NCI-H2107 (cell line): Measurements from ENCODE around the gene HLA-C.
"Not testable (repeated sequence)": the region's sequence is repeated elsewhere in the genome, so short reads cannot be mapped to it uniquely, and the experiment has no call there.

Experiments
- DNase-seq: peaks from one replicate; lab custom pipeline; 2025; lab: John Stamatoyannopoulos, UW

Gene HLA-C

DNA sequence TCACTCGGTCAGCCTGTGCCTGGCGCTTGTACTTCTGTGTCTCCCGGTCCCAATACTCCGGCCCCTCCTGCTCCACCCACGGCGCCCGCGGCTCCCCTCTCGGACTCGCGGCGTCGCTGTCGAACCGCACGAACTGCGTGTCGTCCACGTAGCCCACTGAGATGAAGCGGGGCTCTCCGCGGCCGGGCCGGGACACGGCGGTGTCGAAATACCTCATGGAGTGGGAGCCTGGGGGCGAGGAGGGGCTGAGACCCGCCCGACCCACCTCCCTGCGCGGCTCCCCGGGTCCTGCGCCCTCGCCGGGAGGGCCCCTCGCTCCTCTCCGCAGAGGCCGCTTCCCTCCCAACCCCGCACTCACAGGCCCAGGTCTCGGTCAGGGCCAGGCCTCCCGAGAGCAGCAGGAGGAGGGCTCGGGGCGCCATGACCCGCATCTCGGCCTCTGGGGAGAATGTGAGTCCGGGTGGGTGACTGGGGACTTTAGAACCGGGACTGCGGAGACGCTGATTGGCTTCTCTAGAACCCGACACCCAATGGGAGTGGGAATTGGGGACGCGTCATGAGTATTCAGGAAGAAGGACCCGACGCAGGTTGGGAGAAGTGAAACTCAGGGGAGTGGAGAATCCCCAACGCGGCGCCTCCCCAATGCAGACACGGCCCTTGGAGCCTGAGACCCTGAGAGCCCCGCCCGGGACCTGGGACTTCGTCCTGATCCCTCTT is at the start of gene HLA-C:
Gene HLA-C (minus strand): TSS at position 452 of the 717 bp plus-strand sequence. CDS start 21 bp downstream, at position 431.
- DNase-seq: peak; percentile 50

DNA sequence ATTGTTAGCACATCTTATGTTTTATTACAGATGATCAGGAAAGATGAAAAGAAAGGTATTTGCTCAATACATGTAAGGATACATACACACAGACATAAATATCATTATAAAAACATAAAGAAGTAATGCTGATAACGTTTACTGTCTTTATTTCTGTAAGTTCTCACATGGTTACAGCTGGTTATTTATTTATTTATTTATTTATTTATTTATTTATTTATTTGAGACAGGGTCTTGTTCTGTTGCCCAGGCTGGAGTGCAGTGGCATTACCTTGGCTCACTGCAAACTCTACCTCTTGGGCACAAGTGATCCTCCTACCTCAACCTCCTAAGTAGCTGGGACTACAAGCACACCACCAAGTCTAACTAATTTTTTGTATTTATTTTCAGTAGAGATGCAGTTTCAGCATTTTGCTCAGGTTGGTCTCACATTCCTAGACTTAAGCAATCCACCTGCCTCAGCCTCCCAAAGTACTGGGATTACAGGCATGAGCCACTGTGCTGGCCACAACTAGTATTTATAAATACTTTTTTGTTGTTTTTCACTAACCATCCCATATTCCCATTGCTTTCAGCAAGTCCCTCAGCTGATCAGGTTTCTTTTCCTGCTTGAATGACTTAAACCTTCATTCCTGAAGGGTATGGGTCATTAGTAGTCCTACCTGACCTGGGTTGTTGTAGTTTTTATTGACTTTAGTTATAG is 49.3 kb upstream of the HLA-C start:
- no peak for DNase-seq

DNA sequence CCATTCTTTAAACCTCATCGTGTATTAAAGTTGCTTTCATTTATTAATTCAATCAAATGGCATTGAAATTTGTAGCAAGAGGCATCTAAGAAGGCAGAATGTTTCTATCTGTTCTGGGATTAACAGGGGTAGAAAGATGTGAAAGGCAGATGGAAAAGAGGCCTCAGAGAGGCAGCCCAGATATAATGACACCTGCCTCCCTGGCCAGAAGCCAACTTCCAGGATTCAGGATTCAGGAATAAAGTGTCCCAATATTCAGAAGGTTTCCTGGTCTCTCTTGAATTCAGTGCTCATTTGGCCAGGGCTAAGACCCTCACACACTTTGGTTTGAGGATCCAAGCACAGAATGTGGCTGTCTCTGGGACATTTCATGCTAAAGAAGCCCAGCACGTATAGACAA is 45.1 kb upstream of the HLA-C start:
- no peak for DNase-seq

DNA sequence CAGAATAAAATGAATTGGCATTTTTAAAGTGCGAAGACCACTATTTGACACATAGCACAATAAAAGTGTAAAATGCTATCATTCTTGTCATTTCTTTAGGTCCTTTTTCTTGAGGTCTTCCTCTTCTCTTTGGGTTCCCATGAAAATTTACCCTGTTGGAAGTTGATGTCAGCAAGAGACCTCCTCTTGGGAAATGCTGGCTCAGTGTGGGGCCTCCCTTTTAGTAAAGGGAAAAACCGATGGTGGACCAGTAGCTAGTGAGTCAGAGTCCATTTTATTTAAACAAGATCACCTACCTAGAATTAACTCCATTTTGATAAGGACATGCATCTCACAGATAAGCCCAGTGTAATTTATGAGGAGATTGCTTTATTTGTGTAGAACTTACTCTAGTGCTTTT is 37.7 kb upstream of the HLA-C start:
- DNase-seq: no peak

DNA sequence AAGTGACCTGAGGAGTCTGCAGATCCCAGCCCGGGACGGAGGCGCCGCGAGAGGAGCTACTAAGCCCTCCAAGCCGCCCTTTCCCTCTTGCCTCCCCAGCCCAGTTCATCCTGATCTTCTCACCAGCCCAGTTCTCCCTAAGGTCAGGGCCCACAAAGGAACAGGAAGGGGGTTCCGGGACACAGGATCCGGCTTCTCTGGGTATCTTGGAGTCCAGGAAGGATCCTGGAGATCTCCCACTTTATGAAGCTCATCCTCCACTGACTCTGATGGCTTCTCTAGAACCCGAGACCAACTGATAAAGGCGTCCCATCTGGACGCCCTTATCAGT is 36.9 kb upstream of the HLA-C start:
- DNase-seq: no peak

DNA sequence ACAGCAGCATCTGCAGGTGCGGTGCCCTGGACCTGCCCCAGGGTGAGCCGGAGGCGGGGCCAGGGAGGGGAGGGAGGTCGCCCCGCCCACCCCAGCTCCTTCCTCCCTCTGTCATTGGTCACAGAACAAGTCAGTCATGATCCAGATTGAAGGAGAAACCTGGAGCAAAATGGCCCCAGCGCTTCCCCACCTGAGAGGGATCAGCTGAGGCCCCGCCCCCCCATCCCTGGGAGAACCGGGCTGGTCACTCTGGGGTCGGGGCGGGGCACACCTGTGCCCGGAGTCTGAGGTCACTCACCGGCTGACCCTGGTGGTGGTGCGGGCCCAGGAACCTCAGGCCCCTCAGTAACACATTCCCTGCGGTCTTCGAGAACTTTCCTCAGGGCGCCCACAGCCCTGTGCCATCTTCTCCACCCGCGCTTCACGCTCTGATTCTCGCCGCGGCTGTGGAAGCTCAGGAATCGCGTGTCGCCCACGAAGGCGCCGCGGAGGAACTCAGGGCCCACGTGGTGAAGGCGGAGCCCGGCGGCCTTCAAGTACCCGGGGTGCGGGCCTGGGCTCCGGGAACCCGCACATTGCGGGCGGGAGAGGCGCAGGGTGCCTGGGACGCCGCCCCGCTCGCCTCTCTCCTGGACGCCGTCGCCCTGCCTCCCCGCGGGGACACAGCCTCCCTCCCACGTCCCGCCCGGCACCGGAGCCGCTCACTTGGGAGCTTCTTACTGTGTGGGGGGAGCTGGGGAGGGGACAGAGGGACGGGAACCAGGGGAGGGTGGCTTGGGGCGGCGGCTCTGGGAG is 36.4 kb upstream of the HLA-C start:
- DNase-seq: no peak

DNA sequence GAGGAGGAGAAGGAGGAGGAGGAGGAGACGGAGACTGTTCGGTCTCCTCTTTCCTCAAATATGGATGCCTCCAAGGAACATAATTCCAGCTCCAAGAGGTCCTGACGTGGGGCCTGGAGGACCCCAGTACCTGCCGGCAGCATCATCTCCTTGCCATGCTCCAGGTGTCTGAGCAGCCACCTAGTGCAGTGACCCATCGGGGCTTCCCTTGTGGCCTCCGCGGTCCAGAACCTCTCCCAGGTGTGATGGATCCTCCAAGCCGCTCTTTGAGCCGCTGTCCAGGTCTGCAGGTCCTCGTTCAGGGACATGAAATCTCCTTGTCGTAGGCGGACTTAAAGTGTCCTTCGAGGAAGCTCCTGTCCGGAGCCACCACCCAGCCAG is 35.8 kb upstream of the HLA-C start:
- DNase-seq: no peak

DNA sequence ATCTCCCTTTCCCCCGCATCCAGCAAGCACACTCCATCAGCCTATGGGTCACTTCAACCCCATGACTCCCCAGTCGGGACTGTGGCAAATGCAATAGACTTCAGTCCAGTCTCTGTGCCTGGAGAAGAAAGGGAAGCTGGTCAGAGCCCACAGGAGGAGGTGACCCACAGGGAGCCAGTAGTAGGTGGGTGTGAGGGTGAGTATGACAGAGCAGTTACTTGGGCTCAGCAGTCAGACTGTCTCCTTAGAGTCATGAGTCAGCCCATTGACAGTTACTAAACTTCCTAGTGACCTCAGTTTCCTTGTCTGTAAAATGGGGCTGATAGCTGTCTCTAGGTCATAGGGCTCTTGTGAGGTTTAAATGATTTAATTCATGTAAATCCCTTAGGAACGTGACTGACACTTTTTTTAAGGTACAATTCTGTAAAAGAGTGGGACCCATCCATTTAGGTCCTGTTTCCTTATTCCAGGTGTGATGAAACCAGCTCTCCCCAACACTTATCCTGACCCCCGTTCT is 33.9 kb upstream of the HLA-C start:
- no peak for DNase-seq

DNA sequence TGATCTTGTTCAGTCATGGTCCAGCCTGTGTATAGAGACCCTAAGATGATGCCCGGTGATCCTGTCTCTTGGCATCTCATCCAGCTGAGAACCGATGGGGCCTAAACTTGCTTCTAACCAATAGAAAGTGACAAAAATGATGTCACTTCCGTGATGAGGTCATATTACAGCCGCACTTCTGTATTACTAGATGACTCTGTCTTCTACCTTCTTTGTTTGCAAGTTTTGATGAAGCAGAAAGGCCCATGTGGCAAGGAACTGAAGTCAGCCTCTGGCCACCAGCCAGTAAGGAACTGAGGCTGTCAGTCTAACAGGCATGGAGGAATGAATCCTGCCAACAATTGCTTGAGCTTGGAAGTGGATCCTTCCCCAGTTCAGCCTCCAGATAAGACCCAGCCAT is 32.8 kb upstream of the HLA-C start:
- DNase-seq: no peak

DNA sequence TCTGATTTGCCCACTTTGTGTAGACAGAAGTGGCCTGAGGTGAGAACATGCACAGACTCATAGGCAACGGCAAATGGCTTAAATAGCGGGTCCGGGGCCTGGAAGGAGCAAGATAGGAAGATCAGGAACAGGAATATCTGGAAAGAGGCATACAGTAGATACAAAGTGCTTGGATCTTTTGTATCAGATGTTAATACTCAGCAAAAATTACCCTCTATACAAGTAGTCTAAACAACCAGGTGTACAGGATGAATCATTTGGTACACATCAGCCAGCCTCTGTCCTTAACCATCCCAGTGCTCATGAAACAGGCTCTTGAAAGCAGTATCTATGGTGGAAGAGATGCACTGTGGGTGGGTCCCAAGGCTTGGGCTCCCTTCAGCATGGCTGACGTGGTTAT is 28.9 kb upstream of the HLA-C start:
- DNase-seq: no peak

DNA sequence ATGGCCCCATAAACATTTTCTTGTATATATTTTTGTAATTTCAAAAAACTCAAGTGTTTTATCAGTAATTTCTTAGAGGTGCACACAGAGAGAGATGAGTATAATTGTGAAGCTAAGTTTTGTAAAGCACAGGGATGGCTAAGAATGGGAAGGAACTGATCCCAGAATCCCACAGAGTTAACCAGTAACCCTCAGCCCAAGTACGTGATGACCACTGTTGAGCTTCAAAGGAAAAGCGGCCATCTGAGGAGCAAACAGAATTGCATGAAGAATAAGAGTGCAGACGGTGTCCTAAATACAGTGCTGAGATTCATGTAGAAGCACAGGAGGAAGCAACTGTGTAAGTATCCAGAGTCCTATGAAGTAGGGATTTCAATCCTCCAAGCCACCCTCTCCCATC is 28.1 kb upstream of the HLA-C start:
- no peak for DNase-seq

DNA sequence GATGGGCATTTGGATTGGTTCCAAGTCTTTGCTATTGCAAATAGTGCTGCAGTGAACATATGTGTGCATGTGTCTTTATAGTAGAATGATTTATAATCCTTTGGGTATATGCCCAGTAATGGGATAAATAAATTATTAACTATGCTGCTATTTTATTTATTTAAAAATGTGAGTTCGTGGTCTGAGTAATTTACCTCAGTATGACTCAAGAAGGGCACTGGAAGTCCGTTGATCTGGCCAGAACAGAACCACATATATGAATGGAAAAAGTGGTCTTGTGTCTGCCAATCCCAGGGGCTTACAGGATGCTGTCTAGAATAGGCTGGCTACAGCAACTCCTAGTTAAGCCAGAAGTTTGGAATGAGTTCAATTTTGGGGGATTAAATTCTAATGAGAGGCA is 27.6 kb upstream of the HLA-C start:
- DNase-seq: no peak

DNA sequence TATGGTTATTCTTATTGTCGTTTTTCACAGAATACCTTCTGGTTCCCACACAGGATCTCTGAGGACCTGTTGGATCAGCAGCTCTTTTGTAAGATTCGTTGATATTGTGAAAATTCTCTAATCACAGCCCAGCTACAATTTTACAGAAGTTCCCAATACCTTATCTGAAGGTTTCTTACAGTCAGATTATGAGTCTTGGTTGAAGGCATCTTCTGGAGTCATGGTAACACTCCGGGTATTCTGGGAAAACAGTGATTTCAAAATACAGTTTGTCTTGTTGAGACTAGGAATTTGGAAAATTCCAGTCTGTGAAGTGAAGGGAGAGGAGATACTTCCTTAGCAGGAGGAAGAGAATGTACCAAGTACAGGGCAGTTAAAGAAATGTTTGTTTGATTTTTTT is 22.2 kb upstream of the HLA-C start:
- DNase-seq: no peak

DNA sequence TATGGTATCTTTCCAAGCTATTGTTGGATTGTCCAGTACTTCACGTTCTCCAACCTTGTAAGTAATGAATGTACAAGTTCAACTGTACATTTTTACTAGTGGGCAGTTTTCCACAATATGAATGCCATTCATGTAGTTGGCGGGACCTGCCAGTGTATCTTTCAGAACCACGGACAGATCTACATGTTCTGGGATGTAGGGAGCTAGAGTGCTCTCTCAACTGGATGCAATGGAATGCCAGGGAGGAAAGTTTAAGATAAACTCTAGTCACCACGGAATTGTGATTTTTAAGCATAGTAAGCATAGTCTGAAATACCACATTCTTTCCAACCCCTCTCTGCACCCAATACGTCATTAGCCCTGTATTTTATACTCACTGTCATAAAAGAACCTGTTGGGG is 21.5 kb upstream of the HLA-C start:
- DNase-seq: no peak

DNA sequence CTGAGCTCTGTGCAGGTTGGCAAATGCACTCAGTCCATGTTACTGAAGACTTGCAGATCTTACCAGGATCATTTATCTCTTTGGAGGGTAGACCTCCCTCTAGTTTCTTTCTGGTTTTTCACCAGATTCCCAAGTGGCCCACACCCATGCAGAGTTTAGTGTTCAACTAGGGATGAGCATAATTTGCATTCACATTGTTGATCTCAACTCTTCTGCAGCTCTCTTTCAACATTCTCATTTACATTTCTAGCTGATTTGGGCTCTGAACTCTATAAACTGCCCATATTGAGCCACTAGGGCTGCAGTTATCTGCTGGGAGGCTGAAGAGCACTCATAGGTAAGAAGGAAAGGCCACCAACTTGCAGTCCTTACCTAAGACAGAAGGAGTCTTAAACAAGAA is 17.9 kb upstream of the HLA-C start:
- no peak for DNase-seq

DNA sequence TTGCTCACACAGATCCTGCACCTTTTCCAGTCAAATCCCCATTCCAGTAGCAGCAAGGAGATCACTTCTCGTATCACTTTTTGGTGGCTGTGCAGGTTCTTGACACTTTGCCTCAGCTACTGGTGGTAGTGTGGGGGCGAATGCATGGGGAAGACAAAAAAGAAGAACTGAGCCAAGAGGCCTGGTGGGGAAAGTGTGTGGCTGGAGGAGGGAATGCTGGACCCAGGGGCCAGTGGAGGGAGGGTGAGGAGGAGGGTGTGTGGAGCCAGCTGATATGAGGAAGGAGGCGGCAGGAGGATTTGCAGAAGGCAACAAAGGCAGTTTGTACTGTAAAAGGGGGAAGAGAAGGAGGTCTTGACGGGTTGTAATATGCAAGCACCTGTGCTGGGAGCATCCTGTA is 15.7 kb upstream of the HLA-C start:
- DNase-seq: no peak

DNA sequence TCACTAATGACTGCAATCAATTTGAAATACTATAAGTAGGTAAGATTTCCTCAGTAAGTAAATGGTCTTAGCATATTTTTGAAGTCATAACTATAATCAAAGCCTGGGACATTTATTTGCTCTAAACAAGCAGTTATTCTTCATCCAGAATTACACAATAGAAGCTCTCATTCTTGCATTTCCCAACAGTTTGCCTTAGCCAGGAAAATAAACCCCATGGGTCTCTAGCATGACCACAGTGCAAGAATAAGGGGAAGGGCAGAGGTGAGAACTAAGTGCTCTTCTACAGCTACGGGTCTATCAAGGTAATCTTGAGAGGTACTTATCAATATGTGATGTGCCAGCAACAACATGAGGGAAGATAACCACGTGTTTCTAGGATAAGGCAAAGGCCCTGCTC is 14.1 kb upstream of the HLA-C start:
- no peak for DNase-seq

DNA sequence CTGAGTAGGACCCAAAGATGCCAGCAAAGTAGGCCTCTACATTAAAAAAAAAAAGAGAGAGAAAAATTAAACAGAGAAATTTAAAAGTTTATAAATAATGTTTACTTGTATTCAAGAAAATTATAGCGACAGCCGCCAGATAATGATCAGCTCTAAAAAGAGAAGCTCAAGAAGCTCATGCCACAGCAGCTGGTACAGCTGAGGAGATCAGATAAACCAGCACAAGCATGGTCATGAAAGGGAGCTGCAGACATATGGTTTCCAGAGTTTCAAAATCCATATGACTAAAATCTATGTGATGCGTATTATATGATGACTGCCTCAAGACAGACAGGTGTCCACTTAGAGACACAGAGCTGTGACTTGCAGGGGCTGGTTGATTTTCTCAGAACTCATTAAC is 13.6 kb upstream of the HLA-C start:
- DNase-seq: no peak

DNA sequence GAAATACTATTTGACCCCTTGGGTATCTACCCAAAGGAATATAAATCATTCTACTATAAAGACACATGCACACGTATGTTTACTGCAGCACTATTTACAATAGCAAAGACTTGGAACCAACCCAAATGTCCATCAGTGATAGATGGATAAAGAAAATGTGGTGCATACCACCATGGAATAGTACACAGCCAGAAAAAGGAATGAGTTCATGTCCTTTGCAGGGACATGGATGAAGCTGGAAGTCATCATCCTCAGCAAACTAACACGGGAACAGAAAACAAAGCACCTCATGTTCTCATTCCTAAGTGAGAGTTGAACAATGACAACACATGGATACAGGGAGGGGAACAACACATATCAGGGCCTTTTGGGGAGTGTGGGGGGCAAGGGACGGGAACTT is 7.8 kb upstream of the HLA-C start:
- DNase-seq: not testable (repeated sequence)

DNA sequence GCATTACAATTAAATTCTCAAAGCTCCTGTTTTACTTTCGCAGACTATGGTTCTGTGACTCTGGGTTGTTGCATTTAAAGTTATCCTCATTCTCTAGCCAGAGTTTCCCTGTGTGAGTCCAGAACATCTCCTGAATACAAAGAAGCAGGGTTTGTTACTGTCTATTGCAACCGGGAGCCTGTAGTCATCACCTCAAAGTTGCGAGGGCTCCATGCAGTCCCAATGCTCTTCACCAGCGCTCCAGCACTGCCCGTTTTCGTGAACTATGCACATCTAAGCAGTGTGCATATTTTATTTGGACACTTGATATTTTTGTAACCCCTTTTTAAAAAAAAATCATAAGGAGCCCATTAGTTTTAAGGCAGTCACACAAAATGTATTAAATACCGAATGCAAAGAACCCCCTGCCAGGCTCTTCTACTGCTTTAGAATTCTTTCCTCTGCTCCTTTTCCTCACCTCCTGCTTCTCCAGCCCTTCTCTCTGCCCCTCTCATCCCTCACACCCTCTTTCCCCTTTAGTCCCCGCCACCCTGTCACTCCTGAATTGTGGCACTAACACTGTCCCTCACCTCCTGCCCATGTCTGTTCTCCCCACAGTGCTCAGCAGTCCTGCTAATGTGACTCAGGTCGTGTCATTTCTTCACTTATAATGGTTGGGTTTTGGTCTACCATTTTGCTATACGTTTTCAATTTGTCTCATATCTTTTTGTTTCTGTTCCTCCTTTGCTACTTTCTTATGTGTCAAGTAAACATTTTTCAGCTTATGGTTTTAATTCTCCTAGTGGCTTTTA is 1.1 kb upstream of the HLA-C start:
- DNase-seq: no peak

DNA sequence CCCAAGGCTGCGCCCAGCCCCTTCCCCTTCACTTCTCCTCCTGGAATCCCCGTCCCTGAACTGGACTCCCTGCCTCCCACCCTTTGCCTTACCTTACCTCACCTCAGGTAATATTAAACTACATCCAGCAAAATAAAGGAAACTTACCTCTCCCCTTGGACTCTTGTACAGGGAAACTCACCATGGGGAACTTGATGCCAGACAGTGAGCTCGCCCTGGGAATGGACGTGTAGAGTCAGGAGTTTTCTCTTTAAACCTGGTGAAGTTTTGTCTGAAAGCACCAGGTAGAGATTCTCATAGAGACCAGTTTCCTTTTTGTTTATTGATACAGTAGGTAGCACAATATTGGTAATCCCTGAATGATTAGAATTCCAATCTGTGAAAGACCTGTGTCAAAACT is 544 bp upstream of the HLA-C start:
- DNase-seq: no peak
